A549 (cell line): Measurements from ENCODE around the gene RAX. TPM values are rescaled to one million over a fixed set of nuclear protein-coding genes. Genes with fewer than 3 reads are reported as not detected.

Experiments
- ATAC-seq, 2 experiments: fragments of 200-7000 bp in 1 of 2; fragments of >200 bp in 1 of 2; cut with Nextera tagmentation in 1 of 2; cut with Tn5 transposase in 1 of 2; 3 replicates each; pipeline versions ENCODE4 v1.8.0 to v1.9.1; 2018 to 2020; ENCODE audit warnings: mild to moderate bottlenecking in 1 of 2, moderate library complexity in 1 of 2
- CTCF ChIA-PET: fragments of 300-600 bp; sonication (Branson Sonifier 250); formaldehyde crosslinking; extraction: SDS; loops from one replicate; lab custom pipeline; 2021; ENCODE audit warnings: antibody characterized with exemption, inconsistent platforms; lab: Yijun Ruan, JAX
- POLR2A ChIA-PET: fragments of 350-600 bp; formaldehyde crosslinking; extraction: SDS; loops from one replicate; lab custom pipeline; 2021; ENCODE audit warnings: antibody characterized with exemption, inconsistent platforms; lab: Yijun Ruan, JAX
- DNase-seq, 2 experiments: peaks; one replicate each; pipeline versions ENCODE4 v3.0.0 to v3.0.0-alpha.2; 2011 to 2016; ENCODE audit warnings: low read depth in 1 of 2, low spot score in 1 of 2
- FAIRE-seq: peaks from 2 replicates; lab custom pipeline; 2011; peaks lifted over from hg19 to GRCh38; lab: Jason Lieb, UNC
- H3K27ac ChIP-seq, 2 experiments: fragments of >200 bp; sonication (Bioruptor Twin); formaldehyde crosslinking; 3 replicates each; pipeline ENCODE4 v1.5.1; 2016 to 2017
- H3K4me1 ChIP-seq: fragments of >200 bp; sonication (Bioruptor Twin); formaldehyde crosslinking; 3 replicates; pipeline ENCODE4 v1.6.1; 2016
- H3K4me2 ChIP-seq: fragments of >200 bp; sonication (Bioruptor Twin); formaldehyde crosslinking; 3 replicates; pipeline ENCODE4 v1.6.1; 2016
- H3K4me3 ChIP-seq: fragments of >200 bp; sonication (Bioruptor Twin); formaldehyde crosslinking; 3 replicates; pipeline ENCODE4 v1.5.1; 2016
- H3K9me3 ChIP-seq: fragments of >200 bp; sonication (Bioruptor Twin); formaldehyde crosslinking; 3 replicates; pipeline ENCODE4 v1.6.1; 2016
- CEBPB ChIP-seq, 2 experiments: fragments of >200 bp in 1 of 2; sonication (Bioruptor Twin) in 1 of 2; formaldehyde crosslinking in 1 of 2; IDR thresholded peaks; 2 replicates each; pipeline ENCODE4 v1.6.1; 2012 to 2016
- E2F6 ChIP-seq: IDR thresholded peaks from 2 replicates; pipeline ENCODE4 v1.6.1; 2012; ENCODE audit warnings: low read depth, borderline replicate concordance
- EHF ChIP-seq: fragments of 250-450 bp; sonication (Bioruptor Pico); IDR thresholded peaks from 2 replicates; pipeline ENCODE4 v1.5.0; 2020; ENCODE audit warnings: mild to moderate bottlenecking
- EP300 ChIP-seq, 2 experiments: fragments of >200 bp; sonication (Bioruptor Twin); formaldehyde crosslinking; IDR thresholded peaks; 2 replicates in 1 of 2; 3 replicates in 1 of 2; pipeline ENCODE4 v1.6.1; 2016 to 2017
- FOSL2 ChIP-seq, 2 experiments: fragments of 450-650 bp in 1 of 2; fragments of >200 bp in 1 of 2; sonication (Bioruptor Twin) in 1 of 2; formaldehyde crosslinking; IDR thresholded peaks; 2 replicates each; pipeline versions ENCODE4 v1.5.0 to v1.6.1; 2016 to 2020; ENCODE audit warnings: mild to moderate bottlenecking in 1 of 2, moderate library complexity in 1 of 2
- FOXS1 ChIP-seq: fragments of 250-450 bp; sonication (Bioruptor Pico); IDR thresholded peaks from 2 replicates; pipeline ENCODE4 v1.5.0; 2020; ENCODE audit warnings: mild to moderate bottlenecking, moderate library complexity
- GATA3 ChIP-seq: IDR thresholded peaks from 2 replicates; pipeline ENCODE4 v1.6.1; 2012; ENCODE audit warnings: borderline replicate concordance
- HDAC2 ChIP-seq: fragments of 200-600 bp; sonication (generic); IDR thresholded peaks from 2 replicates; pipeline ENCODE4 v1.6.1; 2016
- HEYL ChIP-seq: fragments of 250-450 bp; sonication (Bioruptor Pico); IDR thresholded peaks from 2 replicates; pipeline ENCODE4 v1.8.0; 2021; ENCODE audit warnings: mild to moderate bottlenecking, moderate library complexity
- HOXA7 ChIP-seq: fragments of 250-450 bp; sonication (Bioruptor Pico); IDR thresholded peaks from 2 replicates; pipeline ENCODE4 v1.5.0; 2020; ENCODE audit warnings: mild to moderate bottlenecking, moderate library complexity
- HOXB13 ChIP-seq: fragments of 250-450 bp; sonication (Bioruptor Pico); IDR thresholded peaks from 2 replicates; pipeline ENCODE4 v1.5.0; 2020; ENCODE audit warnings: low read depth, mild to moderate bottlenecking, moderate library complexity
- HOXB5 ChIP-seq: fragments of 250-450 bp; sonication (Bioruptor Pico); IDR thresholded peaks from 2 replicates; pipeline ENCODE4 v1.5.0; 2020; ENCODE audit warnings: mild to moderate bottlenecking, moderate library complexity
- JUNB ChIP-seq: fragments of >200 bp; sonication (Bioruptor Twin); formaldehyde crosslinking; IDR thresholded peaks from 2 replicates; pipeline ENCODE4 v1.6.1; 2016
- MYC ChIP-seq: IDR thresholded peaks from 2 replicates; pipeline ENCODE4 v1.6.1; 2012; ENCODE audit warnings: mild to moderate bottlenecking, inconsistent platforms, low read length, improper control_type of control experiment, borderline replicate concordance
- RARB ChIP-seq: fragments of 250-450 bp; sonication (Bioruptor Pico); IDR thresholded peaks from 2 replicates; pipeline ENCODE4 v1.8.0; 2021; ENCODE audit warnings: mild to moderate bottlenecking, moderate library complexity
- TP53 ChIP-seq: fragments of 250-450 bp; sonication (Bioruptor Pico); IDR thresholded peaks from 2 replicates; pipeline ENCODE4 v1.5.0; 2021; ENCODE audit warnings: mild to moderate bottlenecking, moderate library complexity
- WGBS: methylation state at CpG from one replicate; pipeline ENCODE4 v1.1.6; 2017; ENCODE audit errors: missing lambda C conversion rate; 5-methylcytosine and 5-hydroxymethylcytosine counted together
- polyA plus RNA-seq, 4 experiments: library from polyadenylated mRNA; depleted of rRNA in 3 of 4; stranded (reverse); fragments of >200 nt; fragmentation: RNase III in 1 of 4; extraction: RNeasy Plus Mini Kit Qiagen cat#74134 plus additional on column Dnase treatment in 1 of 4; gene quantifications; 2 replicates in 3 of 4; 3 replicates in 1 of 4; pipeline ENCODE4 v1.2.3, GENCODE V29; 2011 to 2017
- TF ChIP-seq, protein P1 (sequence below): fragments of >200 bp; sonication (Bioruptor Twin); formaldehyde crosslinking; IDR thresholded peaks from 3 replicates; pipeline ENCODE4 v1.5.1; 2016
- TF ChIP-seq, protein P2 (sequence below): fragments of 250-450 bp; sonication (Bioruptor Pico); IDR thresholded peaks from 2 replicates; pipeline ENCODE4 v1.5.0; 2020; ENCODE audit warnings: low read depth, mild to moderate bottlenecking, moderate library complexity
- TF ChIP-seq, protein P3 (sequence below): IDR thresholded peaks from 2 replicates; pipeline ENCODE4 v1.6.1; 2012

The RAX gene
- polyA plus RNA-seq, 2 of the 4 experiments (the other 2 are of a cell fraction) = not detected

- TF ChIP-seq HEYL = no peak
- TF ChIP-seq HOXA7 = no peak
- TF ChIP-seq, protein P1, sequence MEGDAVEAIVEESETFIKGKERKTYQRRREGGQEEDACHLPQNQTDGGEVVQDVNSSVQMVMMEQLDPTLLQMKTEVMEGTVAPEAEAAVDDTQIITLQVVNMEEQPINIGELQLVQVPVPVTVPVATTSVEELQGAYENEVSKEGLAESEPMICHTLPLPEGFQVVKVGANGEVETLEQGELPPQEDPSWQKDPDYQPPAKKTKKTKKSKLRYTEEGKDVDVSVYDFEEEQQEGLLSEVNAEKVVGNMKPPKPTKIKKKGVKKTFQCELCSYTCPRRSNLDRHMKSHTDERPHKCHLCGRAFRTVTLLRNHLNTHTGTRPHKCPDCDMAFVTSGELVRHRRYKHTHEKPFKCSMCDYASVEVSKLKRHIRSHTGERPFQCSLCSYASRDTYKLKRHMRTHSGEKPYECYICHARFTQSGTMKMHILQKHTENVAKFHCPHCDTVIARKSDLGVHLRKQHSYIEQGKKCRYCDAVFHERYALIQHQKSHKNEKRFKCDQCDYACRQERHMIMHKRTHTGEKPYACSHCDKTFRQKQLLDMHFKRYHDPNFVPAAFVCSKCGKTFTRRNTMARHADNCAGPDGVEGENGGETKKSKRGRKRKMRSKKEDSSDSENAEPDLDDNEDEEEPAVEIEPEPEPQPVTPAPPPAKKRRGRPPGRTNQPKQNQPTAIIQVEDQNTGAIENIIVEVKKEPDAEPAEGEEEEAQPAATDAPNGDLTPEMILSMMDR = no peak
- no peak for TF ChIP-seq EHF (CRISPR knock-in tag)
- TF ChIP-seq FOSL2 (IDR thresholded peaks at IDR 0.05) = no peak
- TF ChIP-seq FOSL2 (CRISPR knock-in tag; IDR thresholded peaks at IDR 0.05) = no peak
- no peak for TF ChIP-seq E2F6
- Histone ChIP-seq H3K27ac (no peak overlapping the region), H3K4me2 (no peak overlapping the region), H3K9me3 (no peaks in the 10 kb centered on the region), H3K4me1 (no peaks in the 10 kb centered on the region), H3K4me3 (no peak overlapping the region)
- FAIRE-seq (no peak), DNase-seq (no peak), ATAC-seq (no peak)
- ChIA-PET POLR2A (no interaction called here), CTCF (interaction anchor here (1.3 kb wide), 1 partner anchor 15 kb away, joined by 5 read pairs; no protein-coding TSS in a partner anchor)
- WGBS = 8% methylated on average over 6 of the region's 6 CpGs
Measured at GRCh38 chr18:59233017-59233410, 40.2 kb downstream of the RAX start.

GRCh38 chr18:59232309-59233016, 40.8 kb downstream of the RAX start:
- 19% methylated on average over 2 of the region's 5 CpGs for WGBS
- Histone ChIP-seq H3K9me3 (no peaks in the 10 kb centered on the region), H3K4me3 (no peak overlapping the region), H3K27ac (no peak overlapping the region), H3K4me2 (no peak overlapping the region), H3K4me1 (no peaks in the 10 kb centered on the region)
- CTCF ChIA-PET = interaction anchor here (1.3 kb wide), 1 partner anchor 16 kb away, joined by 5 read pairs; no protein-coding TSS in a partner anchor
- DNase-seq (no peak), ATAC-seq (no peak), FAIRE-seq (no peak)
- POLR2A ChIA-PET = interaction anchor here (0.6 kb wide), 1 partner anchor 70 kb away, joined by 3 read pairs; no protein-coding TSS in a partner anchor
- no peak for TF ChIP-seq EP300 (IDR thresholded peaks at IDR 0.05)
- no peak for TF ChIP-seq MYC
- TF ChIP-seq, protein P2, sequence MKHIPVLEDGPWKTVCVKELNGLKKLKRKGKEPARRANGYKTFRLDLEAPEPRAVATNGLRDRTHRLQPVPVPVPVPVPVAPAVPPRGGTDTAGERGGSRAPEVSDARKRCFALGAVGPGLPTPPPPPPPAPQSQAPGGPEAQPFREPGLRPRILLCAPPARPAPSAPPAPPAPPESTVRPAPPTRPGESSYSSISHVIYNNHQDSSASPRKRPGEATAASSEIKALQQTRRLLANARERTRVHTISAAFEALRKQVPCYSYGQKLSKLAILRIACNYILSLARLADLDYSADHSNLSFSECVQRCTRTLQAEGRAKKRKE (CRISPR knock-in tag) = no peak
- no peak for TF ChIP-seq HOXA7
- no peak for TF ChIP-seq E2F6
- no peak for TF ChIP-seq GATA3
- TF ChIP-seq, protein P3, sequence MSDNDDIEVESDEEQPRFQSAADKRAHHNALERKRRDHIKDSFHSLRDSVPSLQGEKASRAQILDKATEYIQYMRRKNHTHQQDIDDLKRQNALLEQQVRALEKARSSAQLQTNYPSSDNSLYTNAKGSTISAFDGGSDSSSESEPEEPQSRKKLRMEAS = no peak
- no peak for TF ChIP-seq HOXB13 (CRISPR knock-in tag)
- TF ChIP-seq FOXS1 (CRISPR knock-in tag) = no peak
- TF ChIP-seq HOXB5 (CRISPR knock-in tag) = no peak
- TF ChIP-seq RARB (CRISPR knock-in tag) = no peak
- TF ChIP-seq CEBPB (IDR thresholded peaks at IDR 0.05) = no peak
- TF ChIP-seq TP53 (CRISPR knock-in tag) = no peak
- TF ChIP-seq, protein P1 = no peak
- TF ChIP-seq HDAC2 = no peak
- TF ChIP-seq JUNB = no peak
